Activated naive CD4-positive, alpha-beta T cell treated with anti-CD3 and anti-CD28 coated beads, Interleukin-2, amount 50 U/mL, for 24 hours (primary cell): ENCODE measurements around the gene SLC35E3.

ENCODE experiments used
- H3K27ac Mint-ChIP-seq: one replicate; pipeline ENCODE4 v1.8.0; 2021; ENCODE audit warnings: mild to moderate bottlenecking, mixed read lengths
- H3K27me3 Mint-ChIP-seq: one replicate; pipeline ENCODE4 v1.8.0; 2021; ENCODE audit warnings: mixed read lengths
- H3K36me3 Mint-ChIP-seq: one replicate; pipeline ENCODE4 v1.8.0; 2021; ENCODE audit warnings: mixed read lengths
- H3K4me1 Mint-ChIP-seq: one replicate; pipeline ENCODE4 v1.8.0; 2021; ENCODE audit warnings: mixed read lengths
- H3K4me3 Mint-ChIP-seq: one replicate; pipeline ENCODE4 v1.8.0; 2021; ENCODE audit warnings: mild to moderate bottlenecking, mixed read lengths
- H3K9me3 Mint-ChIP-seq: one replicate; pipeline ENCODE4 v1.8.0; 2021; ENCODE audit warnings: mixed read lengths

SLC35E3 gene

GRCh38 chr12:68761901-68762630 is 16.1 kb downstream of the SLC35E3 start:
- no peaks in the 10 kb centered on the region for H3K9me3 Mint-ChIP-seq
- no peaks in the 10 kb centered on the region for H3K27me3 Mint-ChIP-seq
- H3K27ac Mint-ChIP-seq: peak overlapping the region; percentile 57
- no peak overlapping the region for H3K4me3 Mint-ChIP-seq
- peaks cover 13% of the 10 kb centered on the region for H3K36me3 Mint-ChIP-seq
- peaks cover 3% of the 10 kb centered on the region for H3K4me1 Mint-ChIP-seq

GRCh38 chr12:68762691-68763090 is 16.7 kb downstream of the SLC35E3 start:
- no peaks in the 10 kb centered on the region for H3K9me3 Mint-ChIP-seq
- no peak overlapping the region for H3K27ac Mint-ChIP-seq
- H3K4me3 Mint-ChIP-seq: no peak overlapping the region
- H3K36me3 Mint-ChIP-seq: peaks cover 13% of the 10 kb centered on the region
- H3K4me1 Mint-ChIP-seq: peaks cover 3% of the 10 kb centered on the region
- H3K27me3 Mint-ChIP-seq: no peaks in the 10 kb centered on the region

- no peak overlapping the region for H3K4me3 Mint-ChIP-seq
- H3K27ac Mint-ChIP-seq: no peak overlapping the region
- no peaks in the 10 kb centered on the region for H3K27me3 Mint-ChIP-seq
- peaks cover 10% of the 10 kb centered on the region for H3K4me1 Mint-ChIP-seq
- H3K36me3 Mint-ChIP-seq: peaks cover 11% of the 10 kb centered on the region
- H3K9me3 Mint-ChIP-seq: no peaks in the 10 kb centered on the region
These were observed 19.7 kb downstream of the SLC35E3 start for GRCh38 chr12:68765696-68766095.

- Mint-ChIP-seq H3K4me3 (no peak overlapping the region), H3K4me1 (peaks cover 13% of the 10 kb centered on the region), H3K27ac (no peak overlapping the region), H3K27me3 (no peaks in the 10 kb centered on the region), H3K36me3 (peaks cover 6% of the 10 kb centered on the region), H3K9me3 (no peaks in the 10 kb centered on the region)
These were observed 20.7 kb downstream of the SLC35E3 start for GRCh38 chr12:68766646-68767045.

- no peak overlapping the region for H3K4me3 Mint-ChIP-seq
- H3K9me3 Mint-ChIP-seq: no peaks in the 10 kb centered on the region
- no peak overlapping the region for H3K27ac Mint-ChIP-seq
- peaks cover 11% of the 10 kb centered on the region for H3K4me1 Mint-ChIP-seq
- no peaks in the 10 kb centered on the region for H3K27me3 Mint-ChIP-seq
- peaks cover 4% of the 10 kb centered on the region for H3K36me3 Mint-ChIP-seq
These were observed 21.2 kb downstream of the SLC35E3 start for GRCh38 chr12:68767191-68767590.

GRCh38 chr12:68768431-68768939 is 22.5 kb downstream of the SLC35E3 start:
- no peak overlapping the region for H3K27ac Mint-ChIP-seq
- H3K4me3 Mint-ChIP-seq: no peak overlapping the region
- peaks cover 22% of the 10 kb centered on the region for H3K4me1 Mint-ChIP-seq
- no peaks in the 10 kb centered on the region for H3K9me3 Mint-ChIP-seq
- H3K36me3 Mint-ChIP-seq: peaks cover 2% of the 10 kb centered on the region
- H3K27me3 Mint-ChIP-seq: no peaks in the 10 kb centered on the region

- peak overlapping the region; percentile 1 for H3K27ac Mint-ChIP-seq
- no peaks in the 10 kb centered on the region for H3K27me3 Mint-ChIP-seq
- no peaks in the 10 kb centered on the region for H3K36me3 Mint-ChIP-seq
- H3K4me3 Mint-ChIP-seq: no peak overlapping the region
- no peaks in the 10 kb centered on the region for H3K9me3 Mint-ChIP-seq
- H3K4me1 Mint-ChIP-seq: peaks cover 28% of the 10 kb centered on the region
These were observed 24.0 kb downstream of the SLC35E3 start for GRCh38 chr12:68769941-68770340.

- Mint-ChIP-seq H3K4me1 (peaks cover 28% of the 10 kb centered on the region), H3K27me3 (no peaks in the 10 kb centered on the region), H3K27ac (no peak overlapping the region), H3K4me3 (no peak overlapping the region), H3K9me3 (no peaks in the 10 kb centered on the region), H3K36me3 (no peaks in the 10 kb centered on the region)
These were observed 25.4 kb downstream of the SLC35E3 start for GRCh38 chr12:68771223-68771925.

- Mint-ChIP-seq H3K27ac (peak overlapping the region; percentile 25), H3K9me3 (no peaks in the 10 kb centered on the region), H3K4me1 (peaks cover 28% of the 10 kb centered on the region), H3K27me3 (no peaks in the 10 kb centered on the region), H3K4me3 (peak overlapping the region; percentile 6), H3K36me3 (peaks cover 2% of the 10 kb centered on the region)
These were observed 26.7 kb downstream of the SLC35E3 start for GRCh38 chr12:68772714-68773113.

- H3K4me1 Mint-ChIP-seq: peaks cover 28% of the 10 kb centered on the region
- H3K4me3 Mint-ChIP-seq: no peak overlapping the region
- no peaks in the 10 kb centered on the region for H3K9me3 Mint-ChIP-seq
- peaks cover 2% of the 10 kb centered on the region for H3K36me3 Mint-ChIP-seq
- no peaks in the 10 kb centered on the region for H3K27me3 Mint-ChIP-seq
- H3K27ac Mint-ChIP-seq: no peak overlapping the region
These were observed 27.6 kb downstream of the SLC35E3 start for GRCh38 chr12:68773582-68773981.

- Mint-ChIP-seq H3K9me3 (no peaks in the 10 kb centered on the region), H3K27me3 (no peaks in the 10 kb centered on the region), H3K4me1 (peaks cover 24% of the 10 kb centered on the region), H3K36me3 (peaks cover 4% of the 10 kb centered on the region), H3K4me3 (no peak overlapping the region), H3K27ac (no peak overlapping the region)
These were observed 29.2 kb downstream of the SLC35E3 start for GRCh38 chr12:68775121-68775630.

GRCh38 chr12:68776976-68777610 is 31.1 kb downstream of the SLC35E3 start:
- Mint-ChIP-seq H3K27me3 (no peaks in the 10 kb centered on the region), H3K4me3 (no peak overlapping the region), H3K4me1 (peaks cover 18% of the 10 kb centered on the region), H3K36me3 (peaks cover 6% of the 10 kb centered on the region), H3K27ac (no peak overlapping the region), H3K9me3 (no peaks in the 10 kb centered on the region)

- H3K4me3 Mint-ChIP-seq: no peak overlapping the region
- H3K27ac Mint-ChIP-seq: no peak overlapping the region
- no peaks in the 10 kb centered on the region for H3K9me3 Mint-ChIP-seq
- no peaks in the 10 kb centered on the region for H3K4me1 Mint-ChIP-seq
- H3K27me3 Mint-ChIP-seq: no peaks in the 10 kb centered on the region
- peaks cover 8% of the 10 kb centered on the region for H3K36me3 Mint-ChIP-seq
These were observed 33.3 kb downstream of the SLC35E3 start for GRCh38 chr12:68779280-68779679.

GRCh38 chr12:68780731-68781130 is 34.8 kb downstream of the SLC35E3 start:
- Mint-ChIP-seq H3K9me3 (no peaks in the 10 kb centered on the region), H3K4me1 (no peaks in the 10 kb centered on the region), H3K27me3 (no peaks in the 10 kb centered on the region), H3K27ac (no peak overlapping the region), H3K4me3 (no peak overlapping the region), H3K36me3 (peaks cover 8% of the 10 kb centered on the region)

GRCh38 chr12:68781728-68782127 is 35.8 kb downstream of the SLC35E3 start:
- Mint-ChIP-seq H3K4me1 (no peaks in the 10 kb centered on the region), H3K27ac (no peak overlapping the region), H3K36me3 (peaks cover 8% of the 10 kb centered on the region), H3K27me3 (no peaks in the 10 kb centered on the region), H3K9me3 (no peaks in the 10 kb centered on the region), H3K4me3 (no peak overlapping the region)

- Mint-ChIP-seq H3K4me3 (no peak overlapping the region), H3K9me3 (no peaks in the 10 kb centered on the region), H3K27me3 (no peaks in the 10 kb centered on the region), H3K27ac (no peak overlapping the region), H3K36me3 (peaks cover 6% of the 10 kb centered on the region), H3K4me1 (no peaks in the 10 kb centered on the region)
These were observed 38.0 kb downstream of the SLC35E3 start for GRCh38 chr12:68784015-68784414.
